ENCODE measurements around the gene NUP133. TPM values are rescaled to one million over a fixed set of nuclear protein-coding genes. Genes with fewer than 3 reads are reported as not detected.

Gene NUP133
- total RNA-seq, 1 experiment from 2014 or later = 67.8 TPM

DNA sequence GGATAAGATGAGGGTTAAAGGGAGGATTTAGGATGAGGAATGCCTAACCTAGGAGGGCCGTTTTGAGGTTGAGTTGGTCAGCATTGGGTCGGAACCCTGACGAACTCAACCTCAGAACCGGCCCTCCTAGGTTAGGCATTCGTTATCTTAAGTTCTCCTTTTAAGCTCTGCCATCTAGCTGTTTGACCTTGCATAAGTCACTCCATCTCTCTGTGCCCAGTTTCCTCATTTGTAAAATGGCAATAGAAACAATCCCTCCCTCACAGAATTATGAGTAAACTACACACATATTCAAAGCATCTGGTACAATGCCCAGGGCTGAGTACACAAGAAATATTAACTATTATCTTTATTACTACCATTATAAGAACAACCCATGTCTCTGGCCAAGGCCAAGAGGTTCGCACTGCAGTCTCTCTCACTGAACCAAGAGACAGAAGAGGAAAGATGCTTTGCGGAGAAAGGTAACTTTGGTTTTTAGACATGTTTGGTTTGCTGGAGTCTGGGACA, 45.5 kb upstream of the NUP133 start (continued):
- TF ChIP-seq, protein P1, sequence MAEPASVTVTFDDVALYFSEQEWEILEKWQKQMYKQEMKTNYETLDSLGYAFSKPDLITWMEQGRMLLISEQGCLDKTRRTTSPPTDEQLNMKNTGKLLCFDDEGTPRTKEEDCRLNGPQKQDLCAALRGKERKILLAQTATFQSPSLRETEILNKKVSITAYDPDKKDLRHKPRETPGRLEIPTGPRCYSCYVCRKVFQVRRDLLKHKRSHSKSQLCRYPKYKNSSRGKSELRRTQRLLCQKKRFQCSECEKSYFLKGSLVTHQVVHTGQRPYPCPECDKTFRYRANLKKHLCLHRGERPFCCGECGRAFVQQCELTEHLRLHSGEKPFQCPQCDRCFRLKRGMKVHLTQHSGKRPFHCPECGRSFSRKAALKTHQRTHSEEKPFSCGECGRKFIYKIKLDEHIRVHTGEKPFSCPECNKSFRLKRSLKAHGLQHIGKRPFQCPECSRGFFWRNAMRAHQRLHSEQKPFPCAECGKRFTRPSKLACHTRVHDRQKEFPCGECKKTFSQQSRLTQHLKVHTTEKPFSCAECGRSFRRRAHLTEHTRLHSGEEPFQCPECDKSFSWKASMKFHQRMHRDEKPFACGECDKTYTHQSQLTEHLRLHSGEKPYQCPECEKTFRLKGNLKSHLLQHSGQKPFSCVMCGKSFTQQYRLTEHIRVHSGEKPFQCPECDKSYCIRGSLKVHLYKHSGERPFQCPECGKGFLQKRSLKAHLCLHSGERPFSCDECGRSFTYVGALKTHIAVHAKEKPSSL (CRISPR knock-in tag; conservative IDR thresholded peaks at IDR 0.05) = no peak
- no peak for TF ChIP-seq NFYB (CRISPR knock-in tag; conservative IDR thresholded peaks at IDR 0.05; ENCODE audit: low read depth)
- TF ChIP-seq, protein P2, sequence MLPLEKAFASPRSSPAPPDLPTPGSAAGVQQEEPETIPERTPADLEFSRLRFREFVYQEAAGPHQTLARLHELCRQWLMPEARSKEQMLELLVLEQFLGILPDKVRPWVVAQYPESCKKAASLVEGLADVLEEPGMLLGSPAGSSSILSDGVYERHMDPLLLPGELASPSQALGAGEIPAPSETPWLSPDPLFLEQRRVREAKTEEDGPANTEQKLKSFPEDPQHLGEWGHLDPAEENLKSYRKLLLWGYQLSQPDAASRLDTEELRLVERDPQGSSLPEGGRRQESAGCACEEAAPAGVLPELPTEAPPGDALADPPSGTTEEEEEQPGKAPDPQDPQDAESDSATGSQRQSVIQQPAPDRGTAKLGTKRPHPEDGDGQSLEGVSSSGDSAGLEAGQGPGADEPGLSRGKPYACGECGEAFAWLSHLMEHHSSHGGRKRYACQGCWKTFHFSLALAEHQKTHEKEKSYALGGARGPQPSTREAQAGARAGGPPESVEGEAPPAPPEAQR (CRISPR knock-in tag; IDR thresholded peaks at IDR 0.05) = no peak
- no peak for TF ChIP-seq ATF1 (CRISPR knock-in tag; IDR thresholded peaks at IDR 0.05)
- no peak for TF ChIP-seq ZNF423 (CRISPR knock-in tag; IDR thresholded peaks at IDR 0.05)
- no peak for TF ChIP-seq SP1 (CRISPR knock-in tag; conservative IDR thresholded peaks at IDR 0.05)

DNA sequence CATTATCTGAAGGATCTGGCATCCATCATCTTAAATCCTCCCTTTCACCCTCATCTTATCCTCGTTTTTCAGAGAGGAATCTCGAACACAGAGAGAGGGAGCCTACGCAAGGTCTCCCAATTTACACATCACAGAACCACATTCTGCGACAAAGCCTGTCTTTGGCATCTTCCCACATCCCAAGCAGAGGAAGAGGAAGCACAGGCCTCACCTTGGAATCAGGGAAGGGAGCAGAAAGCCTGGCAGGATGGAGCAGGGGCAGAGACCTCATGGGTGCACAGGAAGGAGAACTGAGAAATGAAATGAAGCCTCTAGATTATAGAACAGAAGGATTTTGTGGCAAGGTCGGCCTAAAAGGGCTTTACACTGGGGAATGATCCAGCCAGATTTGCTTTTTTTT, 44.6 kb upstream of the NUP133 start:
- Mint-ChIP-seq H3K27me3 (ENCODE audit: low read depth) (no peaks in the 10 kb centered on the region), H3K4me3 (no peak overlapping the region), H3K9me3 (no peaks in the 10 kb centered on the region), H3K27ac (no peak overlapping the region), H3K4me1 (peaks cover 25% of the 10 kb centered on the region), H3K36me3 (no peaks in the 10 kb centered on the region)
- TF ChIP-seq OVOL2 (CRISPR knock-in tag; IDR thresholded peaks at IDR 0.05; ENCODE audit: borderline replicate concordance) (no peak), ZNF263 (CRISPR knock-in tag; IDR thresholded peaks at IDR 0.05; ENCODE audit: low read depth) (no peak), SOX15 (CRISPR knock-in tag; IDR thresholded peaks at IDR 0.05) (no peak), HMGA2 (CRISPR knock-in tag; IDR thresholded peaks at IDR 0.05) (no peak), ESRRA (CRISPR knock-in tag; IDR thresholded peaks at IDR 0.05; ENCODE audit: borderline replicate concordance) (no peak), ZNF396 (CRISPR knock-in tag; IDR thresholded peaks at IDR 0.05; ENCODE audit: borderline replicate concordance) (no peak), NFYB (CRISPR knock-in tag; conservative IDR thresholded peaks at IDR 0.05; ENCODE audit: low read depth) (no peak), TEAD4 (CRISPR knock-in tag; IDR thresholded peaks at IDR 0.05) (no peak), KAT7 (CRISPR knock-in tag; IDR thresholded peaks at IDR 0.05; ENCODE audit: borderline replicate concordance) (no peak)
- TF ChIP-seq, protein P3, sequence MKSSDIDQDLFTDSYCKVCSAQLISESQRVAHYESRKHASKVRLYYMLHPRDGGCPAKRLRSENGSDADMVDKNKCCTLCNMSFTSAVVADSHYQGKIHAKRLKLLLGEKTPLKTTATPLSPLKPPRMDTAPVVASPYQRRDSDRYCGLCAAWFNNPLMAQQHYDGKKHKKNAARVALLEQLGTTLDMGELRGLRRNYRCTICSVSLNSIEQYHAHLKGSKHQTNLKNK (CRISPR knock-in tag; IDR thresholded peaks at IDR 0.05) = no peak
- TF ChIP-seq, protein P4, sequence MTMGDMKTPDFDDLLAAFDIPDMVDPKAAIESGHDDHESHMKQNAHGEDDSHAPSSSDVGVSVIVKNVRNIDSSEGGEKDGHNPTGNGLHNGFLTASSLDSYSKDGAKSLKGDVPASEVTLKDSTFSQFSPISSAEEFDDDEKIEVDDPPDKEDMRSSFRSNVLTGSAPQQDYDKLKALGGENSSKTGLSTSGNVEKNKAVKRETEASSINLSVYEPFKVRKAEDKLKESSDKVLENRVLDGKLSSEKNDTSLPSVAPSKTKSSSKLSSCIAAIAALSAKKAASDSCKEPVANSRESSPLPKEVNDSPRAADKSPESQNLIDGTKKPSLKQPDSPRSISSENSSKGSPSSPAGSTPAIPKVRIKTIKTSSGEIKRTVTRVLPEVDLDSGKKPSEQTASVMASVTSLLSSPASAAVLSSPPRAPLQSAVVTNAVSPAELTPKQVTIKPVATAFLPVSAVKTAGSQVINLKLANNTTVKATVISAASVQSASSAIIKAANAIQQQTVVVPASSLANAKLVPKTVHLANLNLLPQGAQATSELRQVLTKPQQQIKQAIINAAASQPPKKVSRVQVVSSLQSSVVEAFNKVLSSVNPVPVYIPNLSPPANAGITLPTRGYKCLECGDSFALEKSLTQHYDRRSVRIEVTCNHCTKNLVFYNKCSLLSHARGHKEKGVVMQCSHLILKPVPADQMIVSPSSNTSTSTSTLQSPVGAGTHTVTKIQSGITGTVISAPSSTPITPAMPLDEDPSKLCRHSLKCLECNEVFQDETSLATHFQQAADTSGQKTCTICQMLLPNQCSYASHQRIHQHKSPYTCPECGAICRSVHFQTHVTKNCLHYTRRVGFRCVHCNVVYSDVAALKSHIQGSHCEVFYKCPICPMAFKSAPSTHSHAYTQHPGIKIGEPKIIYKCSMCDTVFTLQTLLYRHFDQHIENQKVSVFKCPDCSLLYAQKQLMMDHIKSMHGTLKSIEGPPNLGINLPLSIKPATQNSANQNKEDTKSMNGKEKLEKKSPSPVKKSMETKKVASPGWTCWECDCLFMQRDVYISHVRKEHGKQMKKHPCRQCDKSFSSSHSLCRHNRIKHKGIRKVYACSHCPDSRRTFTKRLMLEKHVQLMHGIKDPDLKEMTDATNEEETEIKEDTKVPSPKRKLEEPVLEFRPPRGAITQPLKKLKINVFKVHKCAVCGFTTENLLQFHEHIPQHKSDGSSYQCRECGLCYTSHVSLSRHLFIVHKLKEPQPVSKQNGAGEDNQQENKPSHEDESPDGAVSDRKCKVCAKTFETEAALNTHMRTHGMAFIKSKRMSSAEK (CRISPR knock-in tag; IDR thresholded peaks at IDR 0.05; ENCODE audit: borderline replicate concordance) = no peak
- TF ChIP-seq, protein P5, sequence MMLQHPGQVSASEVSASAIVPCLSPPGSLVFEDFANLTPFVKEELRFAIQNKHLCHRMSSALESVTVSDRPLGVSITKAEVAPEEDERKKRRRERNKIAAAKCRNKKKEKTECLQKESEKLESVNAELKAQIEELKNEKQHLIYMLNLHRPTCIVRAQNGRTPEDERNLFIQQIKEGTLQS (CRISPR knock-in tag; conservative IDR thresholded peaks at IDR 0.05) = no peak
- TF ChIP-seq, protein P6, sequence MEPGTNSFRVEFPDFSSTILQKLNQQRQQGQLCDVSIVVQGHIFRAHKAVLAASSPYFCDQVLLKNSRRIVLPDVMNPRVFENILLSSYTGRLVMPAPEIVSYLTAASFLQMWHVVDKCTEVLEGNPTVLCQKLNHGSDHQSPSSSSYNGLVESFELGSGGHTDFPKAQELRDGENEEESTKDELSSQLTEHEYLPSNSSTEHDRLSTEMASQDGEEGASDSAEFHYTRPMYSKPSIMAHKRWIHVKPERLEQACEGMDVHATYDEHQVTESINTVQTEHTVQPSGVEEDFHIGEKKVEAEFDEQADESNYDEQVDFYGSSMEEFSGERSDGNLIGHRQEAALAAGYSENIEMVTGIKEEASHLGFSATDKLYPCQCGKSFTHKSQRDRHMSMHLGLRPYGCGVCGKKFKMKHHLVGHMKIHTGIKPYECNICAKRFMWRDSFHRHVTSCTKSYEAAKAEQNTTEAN (CRISPR knock-in tag; IDR thresholded peaks at IDR 0.05) = no peak
- DNase-seq (ENCODE audit: low spot score) (no peak), ATAC-seq (no peak)
- CTCF ChIA-PET = no interaction called here
- POLR2A ChIA-PET = no interaction called here
